Right lobe of liver (tissue), 4 donors: ENCODE measurements around the gene CPEB4.

Experiments used
- POLR2A ChIP-seq: fragments of 450-650 bp; IDR thresholded peaks from one replicate; pipeline ENCODE4 v1.6.1; 2017; ENCODE audit warnings: antibody characterized with exemption, mild to moderate bottlenecking
- TF ChIP-seq, protein P1 (sequence below), 4 donors: fragments of 200-600 bp in 3 of 4; fragments of 450-650 bp in 1 of 4; IDR thresholded peaks; one replicate each; pipeline versions ENCODE4 v1.5.1 to v1.8.0; 2016 to 2022; ENCODE audit warnings: antibody characterized with exemption in 4 of 4, mild to moderate bottlenecking in 2 of 4
- donor health status: DM: no; HTN: no; CAD: no.
- donor health status: DM: no; HTN: no; CAD: no.
- donor health status: DM: no; HTN: yes; CAD: no.

DNA sequence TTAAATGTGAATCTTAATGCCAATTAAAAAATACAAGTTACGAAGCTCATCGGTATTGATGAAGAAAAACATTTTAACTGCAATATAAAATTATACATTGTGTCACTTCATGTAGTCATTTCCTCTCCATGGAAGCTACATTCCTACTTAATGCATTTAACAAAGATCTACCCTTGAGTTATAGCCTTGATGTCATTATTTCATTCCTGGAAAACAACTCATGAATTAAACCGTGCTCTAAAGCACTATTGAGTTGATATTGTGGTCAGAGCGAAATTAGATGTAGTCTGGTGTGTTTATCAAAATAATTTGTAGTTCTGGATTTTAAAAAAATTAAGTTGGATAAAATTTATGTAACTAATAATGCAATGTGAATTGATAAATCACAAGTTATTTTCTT lies 111.9 kb downstream of the CPEB4 start:
- TF ChIP-seq, protein P1, sequence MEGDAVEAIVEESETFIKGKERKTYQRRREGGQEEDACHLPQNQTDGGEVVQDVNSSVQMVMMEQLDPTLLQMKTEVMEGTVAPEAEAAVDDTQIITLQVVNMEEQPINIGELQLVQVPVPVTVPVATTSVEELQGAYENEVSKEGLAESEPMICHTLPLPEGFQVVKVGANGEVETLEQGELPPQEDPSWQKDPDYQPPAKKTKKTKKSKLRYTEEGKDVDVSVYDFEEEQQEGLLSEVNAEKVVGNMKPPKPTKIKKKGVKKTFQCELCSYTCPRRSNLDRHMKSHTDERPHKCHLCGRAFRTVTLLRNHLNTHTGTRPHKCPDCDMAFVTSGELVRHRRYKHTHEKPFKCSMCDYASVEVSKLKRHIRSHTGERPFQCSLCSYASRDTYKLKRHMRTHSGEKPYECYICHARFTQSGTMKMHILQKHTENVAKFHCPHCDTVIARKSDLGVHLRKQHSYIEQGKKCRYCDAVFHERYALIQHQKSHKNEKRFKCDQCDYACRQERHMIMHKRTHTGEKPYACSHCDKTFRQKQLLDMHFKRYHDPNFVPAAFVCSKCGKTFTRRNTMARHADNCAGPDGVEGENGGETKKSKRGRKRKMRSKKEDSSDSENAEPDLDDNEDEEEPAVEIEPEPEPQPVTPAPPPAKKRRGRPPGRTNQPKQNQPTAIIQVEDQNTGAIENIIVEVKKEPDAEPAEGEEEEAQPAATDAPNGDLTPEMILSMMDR (IDR thresholded peaks at IDR 0.05): no peak
- TF ChIP-seq POLR2A: no peak
